HG03095 (cell line): ENCODE measurements around the gene LAMC1.
"Not testable (repeated sequence)": the region's sequence is repeated elsewhere in the genome, so short reads cannot be mapped to it uniquely, and the experiment has no call there.

Experiments
- ATAC-seq: cut with Tn5 transposase; IDR thresholded peaks from one replicate; pipeline ENCODE4 v1.9.1; 2021; ENCODE audit warnings: moderate library complexity; ENCODE audit not compliant: unreplicated experiment

LAMC1 gene

DNA sequence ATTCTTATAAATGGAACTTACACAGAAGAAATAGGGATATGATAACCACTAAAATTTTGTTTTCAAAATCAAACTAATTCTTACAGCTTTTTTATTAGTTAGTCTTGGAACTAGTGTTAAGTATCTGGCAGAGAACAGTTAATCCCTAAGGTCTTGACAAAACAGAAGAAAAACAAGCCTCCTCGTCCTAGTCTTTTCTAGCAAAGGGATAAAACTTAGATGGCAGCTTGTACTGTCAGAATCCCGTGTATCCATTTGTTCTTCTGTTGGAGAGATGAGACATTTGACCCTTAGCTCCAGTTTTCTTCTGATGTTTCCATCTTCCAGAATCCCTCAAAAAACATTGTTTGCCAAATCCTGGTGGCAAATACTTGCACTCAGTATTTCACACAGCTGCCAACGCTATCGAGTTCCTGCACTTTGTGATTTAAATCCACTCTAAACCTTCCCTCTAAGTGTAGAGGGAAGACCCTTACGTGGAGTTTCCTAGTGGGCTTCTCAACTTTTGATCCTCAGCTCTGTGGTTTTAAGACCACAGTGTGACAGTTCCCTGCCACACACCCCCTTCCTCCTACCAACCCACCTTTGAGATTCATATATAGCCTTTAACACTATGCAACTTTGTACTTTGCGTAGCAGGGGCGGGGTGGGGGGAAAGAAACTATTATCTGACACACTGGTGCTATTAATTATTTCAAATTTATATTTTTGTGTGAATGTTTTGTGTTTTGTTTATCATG, 120.5 kb downstream of the LAMC1 start:
- no peak for ATAC-seq

DNA sequence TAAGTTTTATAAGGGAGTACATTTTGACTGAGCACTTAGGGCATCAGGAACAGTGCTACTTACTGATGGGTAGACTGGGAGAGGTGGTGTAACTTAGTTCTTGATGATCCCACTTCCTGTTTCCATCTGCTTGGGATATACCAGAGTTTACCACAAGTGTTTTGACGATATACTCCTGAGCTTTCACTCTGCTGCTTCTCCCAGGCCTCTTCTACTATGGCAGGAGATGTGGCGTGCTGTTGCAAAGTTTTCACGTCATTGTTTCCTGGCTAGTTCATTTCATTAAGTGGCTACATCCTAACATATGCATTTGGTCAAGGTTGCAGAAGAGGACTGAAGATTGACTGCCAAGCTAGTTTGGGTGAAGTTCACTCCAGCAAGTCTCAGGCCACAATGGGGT, 121.5 kb downstream of the LAMC1 start:
- no peak for ATAC-seq

DNA sequence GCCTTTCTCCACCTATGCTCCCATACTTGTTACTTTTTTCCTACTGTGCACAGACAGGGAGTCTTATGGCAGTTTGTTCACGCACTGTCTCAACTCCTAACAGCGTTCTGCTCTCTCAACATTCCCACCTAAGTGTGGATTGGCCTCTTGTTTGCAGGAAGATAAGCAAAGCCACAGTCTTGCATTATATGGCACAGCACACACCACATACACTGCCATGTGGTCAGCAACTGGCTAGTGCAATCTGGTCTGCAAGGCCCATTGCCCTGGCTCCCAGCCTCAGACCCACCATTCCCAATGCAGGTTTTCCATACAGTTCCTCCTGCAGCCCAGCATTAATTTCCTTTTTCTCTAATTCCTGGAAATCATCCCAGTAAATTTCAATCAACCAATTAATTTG, 124.5 kb downstream of the LAMC1 start:
- ATAC-seq = no peak

DNA sequence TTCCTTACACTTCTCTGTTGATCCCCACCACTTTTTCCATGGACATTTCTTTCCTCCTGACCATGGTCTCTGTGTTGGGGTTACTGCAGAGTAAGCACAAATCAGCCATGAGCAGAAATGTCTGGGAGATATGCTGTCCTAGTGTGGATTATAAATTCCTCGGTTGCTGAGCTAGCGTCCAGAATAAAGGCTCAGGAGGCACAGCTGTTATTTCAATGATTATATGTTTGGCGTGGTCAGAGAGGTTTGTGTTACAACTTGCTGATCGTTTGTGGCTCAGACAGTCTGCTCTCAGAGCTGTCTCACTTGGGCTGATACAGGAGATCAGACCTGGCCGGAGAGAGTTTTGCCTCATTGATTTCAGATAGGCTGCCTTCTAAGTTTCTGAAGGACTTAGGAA, 125.4 kb downstream of the LAMC1 start:
- ATAC-seq = no peak

DNA sequence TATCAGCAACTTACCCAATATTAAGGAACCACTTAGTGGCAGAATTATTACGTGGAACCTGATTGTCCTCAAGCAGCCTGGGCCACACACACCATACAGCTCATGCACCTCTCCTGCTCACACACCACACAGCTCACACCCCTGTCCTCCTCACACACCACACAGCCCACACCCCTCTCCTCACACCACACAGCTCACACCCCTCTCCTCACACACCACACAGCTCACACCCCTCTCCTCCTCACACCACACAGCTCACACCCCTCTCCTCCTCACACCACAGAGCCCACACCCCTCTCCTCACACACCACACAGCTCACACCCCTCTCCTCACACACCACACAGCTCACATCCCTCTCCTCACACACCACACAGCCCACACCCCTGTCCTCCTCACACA, 126.1 kb downstream of the LAMC1 start:
- ATAC-seq = no peak

DNA sequence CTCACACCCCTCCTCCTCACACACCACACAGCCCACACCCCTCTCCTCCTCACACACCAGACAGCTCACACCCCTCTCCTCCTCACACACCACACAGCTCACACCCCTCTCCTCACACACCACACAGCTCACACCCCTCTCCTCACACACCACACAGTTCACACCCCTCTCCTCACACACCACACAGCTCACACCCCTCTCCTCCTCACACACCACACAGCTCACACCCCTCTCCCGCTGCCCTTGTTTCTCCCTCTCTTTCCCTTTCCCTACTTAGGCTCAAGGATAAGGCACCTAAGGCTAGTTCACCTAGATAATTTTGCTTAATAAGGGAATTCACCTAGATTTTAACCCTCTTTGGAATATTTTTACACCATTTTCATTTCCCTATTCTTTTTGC, 126.8 kb downstream of the LAMC1 start:
- ATAC-seq = not testable (repeated sequence)

DNA sequence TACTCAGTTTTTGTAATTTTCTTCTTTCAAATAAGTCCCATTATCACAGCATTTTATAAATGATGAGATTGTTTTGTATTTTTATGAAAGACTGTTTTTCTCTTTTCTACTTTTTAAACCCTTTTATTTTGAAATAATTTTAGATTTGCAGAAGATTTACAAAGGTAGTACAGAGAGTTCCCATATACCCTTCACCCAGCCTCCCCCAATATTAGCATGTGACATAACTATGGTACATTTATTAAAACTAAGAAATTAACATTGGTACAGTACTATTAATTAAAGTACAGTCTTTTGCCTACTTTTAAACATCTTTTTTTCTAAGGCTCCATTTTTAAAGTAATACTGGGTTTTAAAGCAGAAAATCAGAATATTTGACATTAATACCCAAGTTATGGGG, 127.2 kb downstream of the LAMC1 start:
- no peak for ATAC-seq

DNA sequence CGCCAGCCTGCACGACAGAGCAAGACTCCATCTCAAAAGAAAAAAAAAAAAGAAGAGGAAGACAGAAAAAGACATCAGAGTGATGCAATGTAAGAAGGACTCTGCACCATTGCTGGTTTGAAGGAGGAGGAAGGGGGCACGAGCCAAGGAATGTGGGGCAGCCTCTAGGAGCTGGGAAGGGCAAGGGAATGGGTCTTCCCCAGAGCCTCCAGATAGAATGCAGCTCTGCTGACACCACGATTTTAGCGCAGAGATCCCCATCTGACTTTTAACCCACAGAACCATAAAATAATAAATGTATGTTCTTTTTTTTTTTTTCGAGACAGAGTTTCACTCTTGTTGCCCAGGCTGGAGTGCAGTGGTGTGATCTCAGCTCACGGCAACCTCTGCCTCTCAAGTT, 129.0 kb downstream of the LAMC1 start:
- no peak for ATAC-seq

DNA sequence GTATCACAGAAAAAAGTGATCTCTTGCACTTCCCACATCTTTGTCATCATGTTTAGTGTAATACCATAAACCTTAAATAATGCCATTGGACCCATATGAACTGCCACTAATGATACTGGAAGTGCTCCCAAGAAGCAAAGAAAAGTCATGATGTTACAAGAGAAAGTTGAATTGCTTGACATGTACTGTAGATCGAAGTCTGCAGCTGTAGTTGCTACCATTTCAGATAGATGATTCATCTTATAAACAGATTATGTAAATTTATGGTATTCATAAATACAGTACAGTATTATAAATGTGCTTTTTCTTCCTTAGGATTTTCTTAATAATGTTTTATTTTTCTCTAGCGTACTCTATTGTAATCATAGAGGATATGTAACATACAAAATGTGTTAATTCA, 132.7 kb downstream of the LAMC1 start:
- ATAC-seq = no peak

DNA sequence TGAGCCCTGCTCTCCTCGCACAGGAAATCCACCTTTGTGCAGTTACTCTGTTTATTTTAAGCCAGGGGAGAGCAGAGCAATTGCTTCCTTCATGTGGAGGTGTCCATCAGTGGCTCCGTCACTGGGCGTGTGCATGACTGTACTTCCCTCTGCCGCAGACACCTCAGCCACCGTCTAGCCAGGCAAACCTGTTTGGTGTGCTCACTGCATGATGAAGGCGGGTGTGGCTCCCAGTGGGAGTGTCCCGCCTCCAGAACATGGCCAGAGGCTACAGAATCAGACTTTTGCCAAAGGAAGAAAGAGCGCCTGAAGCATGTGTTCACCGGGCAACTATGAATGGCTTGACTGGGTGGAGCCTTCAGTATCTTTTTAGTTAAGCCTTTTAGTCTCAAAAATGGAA, 136.7 kb downstream of the LAMC1 start:
- no peak for ATAC-seq

DNA sequence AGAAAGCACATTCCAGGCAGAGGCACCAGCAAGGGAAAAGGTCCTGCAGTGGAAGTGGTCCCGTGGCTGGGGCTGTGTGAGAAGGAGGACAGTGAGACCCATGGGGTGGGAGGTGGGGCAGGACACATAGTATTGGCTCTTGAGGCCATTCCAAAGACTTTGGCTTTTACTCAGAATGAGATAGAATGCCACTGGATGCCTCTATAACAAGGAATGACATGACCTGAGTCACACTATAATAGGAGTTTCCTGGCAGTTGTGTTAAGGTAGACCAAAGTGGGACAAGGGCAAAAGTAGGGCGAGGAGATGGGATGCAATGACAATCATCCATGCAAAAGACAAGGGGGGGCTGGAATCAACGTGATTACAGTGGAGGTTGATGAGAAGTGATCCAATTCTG, 138.2 kb downstream of the LAMC1 start:
- ATAC-seq = no peak

DNA sequence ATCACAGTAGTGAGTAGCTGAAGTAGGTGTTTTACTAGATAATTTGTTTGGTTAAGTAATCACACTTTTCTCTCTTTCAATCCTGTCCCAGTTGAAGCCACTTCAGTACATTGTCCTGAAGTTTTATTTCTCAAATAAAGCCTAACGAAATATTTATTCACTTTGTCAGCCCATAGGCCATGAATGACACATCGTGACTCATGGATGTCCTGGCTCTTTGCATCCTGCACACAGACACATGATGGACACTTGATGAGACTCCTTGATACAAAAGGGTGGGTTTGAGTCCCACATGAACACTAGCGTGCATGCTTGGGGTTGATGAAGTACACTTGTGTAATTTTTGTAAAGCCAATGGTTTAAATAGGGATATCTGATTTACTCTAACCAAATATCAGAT, 140.1 kb downstream of the LAMC1 start:
- ATAC-seq = no peak

DNA sequence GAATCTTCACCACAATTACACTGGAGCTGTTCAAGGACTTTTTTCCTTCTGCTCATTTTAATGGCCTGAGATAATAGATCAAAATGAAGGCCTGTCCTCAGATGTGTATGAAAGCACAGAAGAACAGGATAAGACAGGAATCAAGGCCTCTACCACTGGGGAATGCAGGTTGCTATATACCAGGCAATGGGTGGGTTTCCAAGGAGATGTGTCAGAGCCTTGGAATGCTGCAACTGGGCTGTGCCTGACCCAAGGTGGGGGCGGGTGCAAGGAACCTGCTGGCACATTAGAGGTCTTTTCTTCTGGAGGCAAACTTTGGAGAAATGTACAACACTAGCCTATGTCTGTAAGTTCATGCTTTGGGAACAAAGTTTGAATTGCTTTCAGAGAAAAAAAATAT, 141.1 kb downstream of the LAMC1 start:
- ATAC-seq = no peak

DNA sequence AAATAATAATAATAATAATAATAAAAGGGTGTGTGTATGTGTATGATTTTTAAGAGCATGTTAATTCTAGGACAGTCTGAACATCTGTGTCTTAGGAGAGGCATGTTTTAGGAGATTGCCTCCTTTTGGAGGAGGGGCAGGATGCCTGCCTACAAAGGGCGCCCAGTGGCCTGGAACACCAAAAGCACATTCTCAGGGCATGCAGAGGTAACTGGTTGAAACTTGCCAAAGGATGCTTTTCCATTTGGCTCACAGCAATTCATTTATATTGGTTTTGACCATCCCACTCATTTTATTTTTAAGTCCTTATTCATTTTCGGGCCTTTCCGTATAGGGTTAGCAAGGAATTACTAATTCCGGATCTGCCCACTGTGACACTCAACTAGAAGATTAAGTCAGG, 141.7 kb downstream of the LAMC1 start:
- ATAC-seq = no peak

DNA sequence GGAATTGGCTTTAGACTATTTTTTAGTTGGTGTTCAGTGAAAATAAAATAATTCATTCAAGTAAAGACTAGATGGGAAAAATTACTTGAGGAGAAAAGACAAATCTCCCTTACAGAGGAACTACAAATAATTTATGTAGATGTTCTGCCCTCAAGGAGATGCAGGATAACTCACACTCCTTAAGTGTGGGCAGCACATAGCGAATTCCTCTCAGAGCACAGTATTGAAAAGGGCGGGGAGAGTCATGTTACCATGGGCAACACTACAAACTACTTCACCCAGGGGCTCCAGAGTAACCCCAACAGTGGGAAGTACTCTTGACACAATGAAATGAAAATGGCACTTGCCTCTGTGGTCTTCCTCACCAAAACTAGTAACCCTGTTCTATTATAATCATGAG, 142.2 kb downstream of the LAMC1 start:
- ATAC-seq = no peak

DNA sequence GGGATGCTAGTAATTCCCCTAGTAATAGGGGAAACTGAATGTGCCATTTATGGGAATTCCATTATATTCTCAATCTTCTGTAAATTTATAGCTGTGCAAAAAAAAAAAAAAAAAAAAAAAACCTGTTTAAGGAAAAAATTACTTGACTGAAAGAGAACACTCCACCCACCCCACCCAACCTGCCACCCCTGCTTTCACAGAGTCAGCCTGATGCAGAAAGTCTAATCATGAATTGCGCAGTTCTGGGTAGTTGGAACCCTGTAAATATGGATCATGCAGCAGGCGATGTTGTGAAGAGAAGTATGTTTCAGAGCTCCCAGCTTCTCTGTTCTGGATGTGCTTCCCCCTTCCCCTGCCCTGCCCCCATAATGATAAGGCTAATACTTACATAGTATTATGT, 143.2 kb downstream of the LAMC1 start:
- ATAC-seq = no peak

DNA sequence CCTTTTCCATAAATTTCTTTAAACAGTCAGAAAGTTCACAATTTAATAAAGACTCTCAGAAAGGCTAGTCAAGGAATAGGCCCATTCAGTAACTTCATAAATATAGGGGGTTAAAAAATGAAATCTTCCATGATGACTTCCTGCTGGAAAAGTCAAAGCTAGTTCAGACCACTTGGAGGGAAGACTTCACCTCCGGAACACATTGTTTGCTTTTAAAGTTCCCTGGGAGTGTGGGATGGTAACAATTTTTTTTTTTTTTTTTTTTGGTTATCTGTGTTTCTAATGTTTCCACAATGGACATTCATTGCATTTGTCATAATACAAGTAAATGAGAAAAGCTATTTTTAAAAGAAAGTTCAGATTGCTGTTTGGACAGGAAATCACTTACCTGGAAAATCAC, 144.5 kb downstream of the LAMC1 start:
- no peak for ATAC-seq

DNA sequence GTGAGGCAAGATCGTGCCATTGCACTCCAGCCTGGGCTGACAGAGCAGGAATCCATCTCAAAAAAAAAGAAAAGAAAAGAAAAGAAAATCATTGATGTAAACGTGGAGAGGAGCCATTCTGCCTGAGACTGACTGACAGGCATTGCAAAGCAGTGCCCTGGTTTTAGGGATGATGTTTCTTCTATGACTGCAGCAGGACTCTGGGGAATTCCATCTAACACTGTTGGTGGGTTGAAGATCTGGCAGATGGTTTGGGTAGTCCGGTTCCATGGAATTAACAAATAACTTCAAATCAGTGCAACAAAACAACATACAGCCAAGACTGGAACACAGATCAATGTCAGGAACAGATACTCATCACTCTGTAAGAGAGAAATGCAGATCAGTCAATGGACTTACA, 145.1 kb downstream of the LAMC1 start:
- no peak for ATAC-seq

DNA sequence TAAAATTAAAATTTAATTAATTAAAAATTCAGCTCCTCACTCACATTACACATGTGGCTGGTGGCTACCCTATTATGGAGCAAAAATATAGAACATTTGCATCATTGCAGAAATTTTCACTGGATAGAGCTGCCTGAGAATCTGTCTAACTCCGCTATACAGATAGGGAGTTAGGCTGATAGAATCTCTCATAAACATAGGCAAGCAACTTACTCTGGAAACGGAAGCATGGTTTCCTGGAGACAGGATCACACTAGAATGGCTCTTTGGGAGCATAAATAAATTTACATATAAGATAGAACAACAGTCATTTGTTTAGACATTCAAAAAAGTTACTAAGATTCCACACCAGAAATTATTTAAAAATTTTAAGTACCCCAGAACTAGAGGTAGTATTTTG, 150.6 kb downstream of the LAMC1 start:
- no peak for ATAC-seq

DNA sequence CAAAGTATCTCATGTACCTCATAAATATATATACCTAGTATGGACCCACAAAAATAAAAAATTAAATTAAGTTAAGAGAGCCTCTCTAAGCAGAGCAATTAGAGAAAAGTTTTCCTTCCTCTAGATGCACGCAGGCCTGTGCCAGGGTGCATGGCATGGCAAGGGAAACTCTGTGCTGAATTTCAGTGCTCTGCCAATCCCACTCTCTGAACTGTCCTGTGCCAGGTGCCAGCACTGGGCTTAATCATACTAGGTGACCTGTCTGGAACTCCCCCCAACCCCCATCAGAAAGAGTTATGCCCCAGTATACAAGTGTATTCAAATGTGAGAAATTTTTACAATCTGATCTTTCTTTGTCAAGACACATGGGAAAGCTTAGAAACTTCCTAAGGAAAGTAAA, 152.4 kb downstream of the LAMC1 start:
- no peak for ATAC-seq

DNA sequence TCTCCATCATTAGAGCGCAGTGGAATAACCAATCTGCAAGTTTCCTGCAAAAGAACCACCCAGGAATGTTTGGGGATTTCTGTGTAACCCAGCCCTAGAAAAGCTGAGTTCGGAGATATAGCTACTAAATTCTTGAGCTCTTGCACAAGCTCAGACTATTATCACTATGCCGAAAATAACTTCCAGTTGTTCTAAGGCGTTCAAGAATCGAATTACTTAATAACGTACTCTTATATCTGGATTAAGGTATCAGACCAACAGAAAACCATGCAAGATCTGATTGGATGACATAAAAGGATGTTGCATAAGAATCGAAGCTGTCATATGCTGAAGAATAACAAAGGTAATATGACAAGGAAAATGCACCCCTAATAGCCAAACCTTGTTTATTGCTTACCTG, 155.3 kb downstream of the LAMC1 start:
- no peak for ATAC-seq

DNA sequence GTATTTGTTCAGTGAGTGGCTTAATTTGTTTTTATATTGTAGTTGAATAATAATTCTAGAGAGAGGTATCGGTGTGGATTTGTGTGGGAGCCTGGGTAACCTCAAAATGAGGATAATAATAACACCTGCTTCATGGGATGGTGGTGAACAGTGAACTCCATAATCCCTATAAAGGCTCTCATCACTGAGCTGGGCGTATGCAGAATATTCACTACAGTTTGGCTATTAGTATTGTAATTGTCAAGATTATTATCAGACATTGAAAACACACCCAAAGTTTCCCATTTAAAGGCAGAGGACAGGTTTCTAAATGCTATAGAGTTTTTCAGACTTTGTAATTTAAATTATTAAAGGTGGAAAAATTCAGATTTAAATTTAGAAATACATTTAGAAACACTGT, 155.8 kb downstream of the LAMC1 start:
- ATAC-seq = no peak

DNA sequence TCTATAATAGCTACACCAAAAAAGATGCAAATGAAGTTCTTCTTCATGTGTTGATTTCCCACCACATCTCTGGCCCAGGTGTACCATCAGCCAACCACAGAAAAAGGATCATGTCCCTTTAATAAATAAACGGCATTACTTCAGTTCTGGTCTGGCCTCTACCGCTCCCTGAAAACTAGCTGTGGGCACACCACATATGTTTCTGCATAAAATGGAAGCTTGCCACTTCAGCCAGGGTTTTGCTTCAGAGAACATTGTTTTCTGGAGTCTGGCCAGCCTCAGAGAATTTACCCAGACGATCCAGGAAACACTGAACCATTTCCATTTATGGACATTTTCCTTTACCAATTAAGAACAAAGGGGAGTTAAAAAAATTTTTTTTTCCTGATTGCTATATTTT, 157.0 kb downstream of the LAMC1 start:
- no peak for ATAC-seq
